HG03378 (cell line): ENCODE measurements around the gene CHST3.
"Not testable (repeated sequence)": the region's sequence is repeated elsewhere in the genome, so short reads cannot be mapped to it uniquely, and the experiment has no call there.

ENCODE experiments used
- ATAC-seq: cut with Tn5 transposase; IDR thresholded peaks from one replicate; pipeline ENCODE4 v1.9.1; 2021; ENCODE audit warnings: mild to moderate bottlenecking, moderate library complexity; ENCODE audit not compliant: unreplicated experiment

The CHST3 gene, protein sequence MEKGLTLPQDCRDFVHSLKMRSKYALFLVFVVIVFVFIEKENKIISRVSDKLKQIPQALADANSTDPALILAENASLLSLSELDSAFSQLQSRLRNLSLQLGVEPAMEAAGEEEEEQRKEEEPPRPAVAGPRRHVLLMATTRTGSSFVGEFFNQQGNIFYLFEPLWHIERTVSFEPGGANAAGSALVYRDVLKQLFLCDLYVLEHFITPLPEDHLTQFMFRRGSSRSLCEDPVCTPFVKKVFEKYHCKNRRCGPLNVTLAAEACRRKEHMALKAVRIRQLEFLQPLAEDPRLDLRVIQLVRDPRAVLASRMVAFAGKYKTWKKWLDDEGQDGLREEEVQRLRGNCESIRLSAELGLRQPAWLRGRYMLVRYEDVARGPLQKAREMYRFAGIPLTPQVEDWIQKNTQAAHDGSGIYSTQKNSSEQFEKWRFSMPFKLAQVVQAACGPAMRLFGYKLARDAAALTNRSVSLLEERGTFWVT

DNA sequence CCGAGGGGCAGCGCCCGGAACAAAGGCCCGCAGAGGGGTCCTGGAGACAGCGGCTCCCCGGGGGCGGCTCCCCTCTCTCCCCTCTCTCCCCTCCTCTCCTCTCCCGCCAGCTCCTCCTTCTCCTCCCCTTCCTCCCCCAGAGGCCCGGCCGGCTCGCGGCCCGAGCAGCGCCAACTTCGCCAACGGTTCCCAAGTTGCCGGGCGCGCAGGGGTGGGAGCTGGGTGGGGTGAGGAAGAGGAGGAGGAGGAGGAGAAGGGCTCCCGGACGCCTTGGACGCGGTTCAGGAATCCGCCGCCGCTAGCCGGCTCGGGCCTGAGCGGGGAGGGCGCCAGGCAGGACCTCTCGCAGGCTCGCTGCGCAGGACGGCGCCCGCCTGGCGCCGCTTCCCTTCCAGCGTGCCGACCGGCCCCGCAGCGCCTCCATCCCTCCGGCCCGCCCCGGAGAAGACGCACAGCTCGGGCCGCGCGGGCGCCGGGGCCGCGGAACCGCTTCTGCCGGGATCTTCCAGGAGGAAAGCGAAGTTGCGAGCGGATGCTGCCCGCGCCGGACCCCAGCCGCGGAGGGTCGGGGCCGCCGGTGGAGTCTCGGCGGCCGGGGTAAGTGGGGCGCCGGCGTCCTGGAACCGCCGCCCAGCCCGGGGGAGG, at the start of gene CHST3:
Gene CHST3 (plus strand): TSS at position 298 of the 645 bp plus-strand sequence. CDS start 41,448 bp downstream, outside the sequence.
- ATAC-seq, result no peak

DNA sequence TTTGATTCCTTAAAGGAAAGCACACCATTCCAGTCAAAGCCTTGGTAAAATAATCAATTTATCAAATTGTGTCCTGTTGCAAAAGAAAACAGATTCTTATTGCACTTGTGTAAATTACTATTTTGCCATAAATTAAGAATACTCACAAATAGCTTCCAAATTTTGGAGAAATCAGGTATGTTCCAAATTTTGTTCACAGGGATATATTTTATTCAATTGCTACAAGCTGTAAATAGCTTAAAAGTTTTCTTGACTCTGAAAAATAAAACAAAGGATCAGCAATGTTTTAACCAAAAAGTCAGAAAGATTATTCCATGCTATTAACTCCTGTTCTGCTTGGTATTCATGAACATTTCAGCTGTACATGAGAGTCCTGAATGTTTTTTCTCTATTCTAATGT, 47.4 kb upstream of the CHST3 start:
- ATAC-seq, result no peak

DNA sequence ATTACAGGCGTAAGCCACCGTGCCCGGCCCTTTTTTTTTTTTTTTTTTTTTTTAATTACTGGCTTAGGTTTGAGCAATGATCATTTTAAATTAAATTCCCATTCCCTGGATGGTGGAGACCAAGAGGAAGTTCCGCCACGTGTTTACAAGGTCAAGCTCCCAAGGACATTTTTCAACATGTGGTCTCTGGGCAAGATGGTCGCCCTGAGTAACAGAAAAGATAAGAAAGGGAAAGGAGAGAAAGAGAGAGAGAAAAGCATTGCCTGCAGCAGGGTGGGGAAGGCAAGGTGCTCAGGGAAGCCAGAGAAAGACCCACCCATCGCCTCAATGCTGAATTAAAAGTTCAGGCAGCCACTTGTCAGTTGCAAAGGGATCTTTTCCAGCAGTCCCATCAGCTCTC, 45.2 kb upstream of the CHST3 start:
- ATAC-seq, result no peak

DNA sequence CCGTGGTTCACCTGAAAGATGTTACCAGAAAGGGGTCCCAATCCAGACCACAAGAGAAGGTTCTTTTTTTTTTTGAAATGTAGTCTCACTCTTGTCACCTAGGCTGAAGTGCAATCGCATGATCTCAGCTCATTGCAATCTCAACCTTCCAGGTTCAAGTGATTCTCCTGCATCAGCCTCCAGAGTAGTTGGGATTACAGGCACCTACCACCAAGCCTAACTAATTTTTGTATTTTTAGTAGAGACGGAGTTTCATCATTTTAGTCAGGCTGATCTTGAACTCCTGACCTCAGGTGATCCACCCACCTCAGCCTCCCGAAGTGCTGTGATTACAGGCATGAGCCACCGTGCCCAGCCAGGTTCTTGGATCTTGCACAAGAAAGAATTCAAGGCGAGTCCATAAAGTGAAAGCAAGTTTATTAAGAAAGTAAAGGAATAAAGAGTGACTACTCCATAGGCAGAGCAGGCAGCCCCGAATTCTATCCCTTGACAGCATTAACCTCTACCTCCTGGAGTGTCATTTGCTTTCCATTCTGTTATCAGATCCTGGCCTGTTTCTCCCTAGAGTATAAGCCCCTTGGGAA, 44.1 kb upstream of the CHST3 start:
- ATAC-seq, result not testable (repeated sequence)

DNA sequence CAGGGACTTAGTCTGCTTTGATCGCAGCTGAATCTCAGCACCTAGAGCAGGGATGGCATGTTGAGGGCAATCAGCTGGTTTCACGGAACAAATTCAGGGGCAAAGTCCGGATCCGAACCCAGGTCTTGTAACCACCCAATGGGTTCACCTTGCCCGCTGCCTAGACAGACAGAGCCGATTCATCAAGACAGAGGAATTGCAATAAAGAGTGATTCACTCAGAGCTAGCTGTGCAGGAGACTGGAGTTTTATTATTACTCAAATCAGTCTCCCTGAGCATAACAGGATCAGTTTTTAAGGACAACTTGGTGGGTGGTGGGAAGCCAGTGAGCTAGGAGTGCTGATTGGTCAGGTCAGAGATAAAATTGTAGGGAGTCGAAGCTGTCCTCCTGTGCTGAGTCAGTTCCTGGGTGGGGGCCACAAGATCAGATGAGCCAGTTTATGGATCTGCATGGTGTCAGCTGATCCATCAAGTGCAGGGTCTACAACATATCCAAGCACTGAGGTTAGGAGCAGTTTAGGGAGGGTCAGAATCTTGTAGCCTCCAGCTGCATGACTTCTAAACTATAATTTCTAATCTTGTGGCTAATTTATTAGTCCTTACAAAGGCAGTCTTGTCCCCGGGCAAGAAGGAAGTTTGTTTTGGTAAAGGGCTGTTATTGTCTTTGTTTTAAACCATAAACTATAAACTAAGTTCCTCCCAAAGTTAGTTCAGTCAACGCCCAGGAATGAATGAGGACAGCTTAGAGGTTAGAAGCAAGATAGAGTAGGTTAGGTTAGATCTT, 43.5 kb upstream of the CHST3 start:
- no peak for ATAC-seq

DNA sequence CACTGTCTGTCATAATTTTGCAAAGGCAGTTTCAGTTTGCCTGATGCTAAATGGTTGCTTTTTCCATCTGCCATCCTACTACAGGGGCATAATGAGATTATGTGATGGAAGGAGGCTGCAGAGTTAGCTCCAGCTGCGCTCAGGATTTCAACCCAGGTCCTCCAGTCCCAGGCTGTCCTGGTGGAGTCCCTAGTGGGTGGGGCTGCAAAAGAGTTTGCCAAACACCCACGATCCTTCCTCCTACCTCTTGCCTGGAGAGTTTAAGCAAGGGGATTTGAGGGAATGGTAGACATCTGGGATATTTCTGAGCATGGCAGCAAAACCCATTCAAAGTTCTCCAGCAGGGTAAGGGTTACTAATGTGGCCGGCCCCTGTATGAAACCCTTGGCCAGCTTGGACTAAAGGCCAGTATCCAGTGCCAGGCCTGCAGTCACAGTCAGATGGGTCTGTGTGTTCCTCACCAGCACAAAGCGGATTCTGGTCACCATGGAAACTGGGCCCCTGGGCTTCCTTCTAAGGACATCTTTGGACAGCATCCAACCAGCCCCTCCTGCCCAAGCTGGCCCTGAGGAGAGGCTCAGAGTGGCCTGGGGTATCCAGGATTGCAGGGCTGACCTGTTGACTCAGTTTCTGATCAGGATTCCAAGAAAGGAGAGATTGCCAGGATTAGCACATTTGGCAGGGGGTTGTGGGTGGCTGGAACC, 42.7 kb upstream of the CHST3 start:
- no peak for ATAC-seq

DNA sequence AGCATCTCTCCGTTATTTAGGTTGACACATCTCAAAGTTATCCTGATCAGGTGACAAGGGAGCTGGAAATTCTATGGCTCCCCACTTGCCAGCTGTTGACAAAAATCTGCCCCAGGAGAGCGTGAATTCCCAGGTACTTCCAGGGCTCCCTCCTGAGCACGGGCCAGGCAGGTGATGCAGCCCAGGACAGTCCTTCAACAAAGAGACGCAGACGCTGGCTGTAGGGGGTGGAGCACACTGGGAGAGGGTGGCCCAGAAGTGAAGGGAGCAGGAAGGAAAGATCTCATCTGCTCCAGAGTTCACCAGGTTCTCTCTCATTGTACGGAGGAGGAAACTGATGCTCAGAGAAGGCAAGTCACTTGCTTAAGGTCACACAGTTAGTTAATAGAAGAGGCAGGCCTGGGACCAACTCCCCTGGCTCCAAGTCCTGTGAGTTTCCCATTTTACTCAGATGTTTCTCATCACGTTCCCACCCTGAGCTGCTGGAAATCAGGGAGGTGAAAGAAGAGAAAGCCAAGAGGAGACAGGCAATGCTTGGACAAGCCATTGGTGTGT, 41.0 kb upstream of the CHST3 start:
- no peak for ATAC-seq

DNA sequence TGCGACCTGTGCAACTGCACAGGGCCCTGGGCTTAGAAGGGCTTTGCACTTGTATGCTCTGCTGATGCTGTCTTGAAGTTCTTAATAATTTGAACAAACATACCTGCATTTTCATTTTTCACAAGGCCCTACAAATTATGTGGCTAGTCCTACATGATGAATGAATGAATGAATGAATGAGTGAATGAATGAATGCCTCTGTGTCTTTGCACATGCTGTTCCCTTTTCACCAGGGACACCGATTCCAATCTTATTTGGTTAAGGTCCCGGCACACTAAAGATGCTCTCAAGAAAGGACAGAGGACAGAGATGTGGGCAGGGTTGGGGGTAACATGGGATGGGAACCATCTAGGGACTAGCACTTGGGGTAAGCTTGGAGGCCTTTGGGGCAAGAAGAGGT, 39.4 kb upstream of the CHST3 start:
- ATAC-seq, result no peak

DNA sequence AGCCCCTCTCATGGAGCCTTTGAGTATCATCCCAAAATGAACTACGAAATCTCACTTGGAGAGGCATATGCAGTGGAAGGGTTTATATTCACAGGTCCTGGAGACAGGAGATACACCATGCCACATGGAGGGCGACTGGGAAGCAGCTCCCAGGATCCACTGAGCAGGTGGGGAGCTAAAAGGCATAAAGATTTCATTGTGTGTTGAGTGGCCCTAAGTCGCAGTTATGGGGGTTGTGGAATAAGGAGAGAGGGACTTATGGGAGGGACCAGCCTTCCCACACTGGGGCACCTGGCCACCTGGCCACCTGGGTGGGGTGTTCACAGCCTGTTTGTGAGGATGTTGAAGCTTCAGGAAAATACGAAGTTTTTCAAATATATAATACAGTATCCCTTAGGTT, 37.0 kb upstream of the CHST3 start:
- no peak for ATAC-seq

DNA sequence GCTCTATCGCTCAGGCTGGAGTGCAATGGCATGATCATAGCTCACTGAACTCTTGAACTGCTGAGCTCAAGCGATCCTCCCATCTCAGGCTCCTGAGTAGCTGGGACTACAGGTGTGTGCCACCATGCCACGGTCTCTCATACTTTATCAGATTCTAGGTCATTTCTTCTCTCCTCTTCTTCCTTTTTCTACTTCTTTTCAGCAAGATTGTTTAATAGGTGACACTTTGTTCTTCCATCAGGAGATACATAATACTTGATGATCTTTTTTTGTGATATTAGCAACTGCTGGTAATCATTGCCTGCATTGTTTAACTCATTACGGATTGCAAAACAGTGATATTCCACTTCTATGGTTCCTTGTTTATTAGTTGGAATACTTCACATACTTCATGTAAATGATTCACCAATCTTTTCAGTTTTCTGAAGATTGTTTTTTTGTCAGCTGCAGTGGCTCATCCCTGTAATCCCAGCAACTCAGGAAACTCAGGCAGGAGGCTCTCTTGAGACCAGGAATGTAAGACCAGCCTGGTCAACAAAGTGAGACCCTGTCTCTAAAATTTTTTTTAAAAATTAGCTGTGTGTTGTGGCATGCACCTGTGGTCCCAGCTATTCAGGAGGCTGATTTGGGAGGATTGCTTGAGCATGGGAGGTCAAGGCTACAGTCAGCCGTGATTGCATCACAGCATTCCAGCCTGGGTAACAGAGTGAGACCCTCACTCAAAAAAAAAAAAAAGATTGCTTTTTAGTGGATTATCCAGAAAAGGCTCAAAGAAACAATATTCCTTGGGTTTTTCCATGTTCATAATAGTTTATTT, 36.2 kb upstream of the CHST3 start:
- ATAC-seq, result no peak

DNA sequence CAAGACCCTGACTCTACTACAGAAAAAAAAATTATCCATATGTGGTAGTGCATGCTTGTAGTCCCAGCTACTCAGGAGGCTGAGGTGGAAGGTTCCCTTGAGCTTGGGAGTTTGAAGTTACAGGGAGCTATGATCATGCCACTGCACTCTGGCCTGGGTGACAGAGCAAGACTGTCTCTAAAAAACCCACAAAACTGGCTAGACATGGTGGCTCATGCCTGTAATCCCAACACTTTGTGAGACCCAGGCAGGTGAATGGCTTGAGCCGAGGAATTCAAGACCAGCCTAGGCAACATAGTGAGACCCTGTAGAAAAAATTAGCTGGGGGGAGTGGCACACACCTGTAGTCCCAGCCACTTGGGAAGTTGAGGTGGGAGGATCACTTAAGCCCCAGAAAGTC, 32.9 kb upstream of the CHST3 start:
- ATAC-seq, result no peak

DNA sequence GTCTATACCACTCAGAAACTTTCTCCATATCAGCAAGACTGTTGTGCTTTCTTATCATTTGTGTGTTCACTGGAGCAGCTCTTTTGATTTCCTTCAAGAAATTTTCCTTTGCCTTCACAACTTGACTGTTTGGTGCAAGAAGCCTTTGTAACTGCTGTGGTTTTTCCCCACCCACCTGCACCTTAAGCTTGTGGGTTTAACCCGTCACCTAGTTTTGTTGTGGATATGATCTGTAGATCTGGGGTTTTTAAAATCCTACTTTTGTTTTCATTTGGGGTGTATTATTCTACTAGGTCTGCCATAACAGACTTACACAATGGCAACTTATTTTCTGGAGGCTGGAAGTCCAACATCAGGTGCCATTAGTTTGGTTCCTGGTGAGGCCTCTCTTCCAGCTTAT, 30.5 kb upstream of the CHST3 start:
- ATAC-seq, result no peak

DNA sequence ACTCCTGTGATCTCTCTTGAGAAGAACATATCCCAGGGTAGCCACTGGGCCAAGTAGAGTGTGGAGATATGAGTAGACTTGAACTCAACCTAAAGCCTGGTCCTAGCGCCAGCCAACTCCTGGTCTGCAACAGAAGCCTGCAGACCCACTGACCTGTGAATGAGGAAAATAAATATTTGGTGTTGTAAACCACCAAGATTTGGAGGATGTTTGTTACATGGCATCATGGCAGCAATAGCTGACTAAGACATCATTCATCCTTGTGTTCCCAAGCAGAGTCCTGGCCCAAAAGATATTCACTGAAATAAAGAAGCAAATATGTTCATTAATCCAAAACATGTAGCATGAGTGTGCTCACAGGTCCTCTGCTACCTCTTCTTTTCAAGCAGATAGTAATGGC, 26.0 kb upstream of the CHST3 start:
- ATAC-seq, result no peak

DNA sequence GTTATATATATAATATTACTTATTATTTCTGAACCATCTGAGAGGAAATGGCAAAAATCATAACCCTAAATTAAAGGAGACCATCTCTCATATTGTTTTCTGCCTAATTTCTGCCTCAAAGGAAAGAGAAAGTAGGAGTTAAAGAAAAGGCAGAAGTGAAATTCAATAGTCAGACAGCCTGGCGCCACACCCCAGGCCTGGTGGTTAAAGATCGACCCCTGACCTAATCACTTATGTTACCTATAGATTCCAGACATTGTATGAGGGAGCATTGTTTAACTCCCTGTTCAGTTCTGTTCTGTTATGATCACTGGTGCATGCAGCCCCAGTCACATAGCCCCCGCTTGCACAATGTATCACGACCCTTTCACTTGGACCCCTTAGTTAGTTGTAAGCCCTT, 24.9 kb upstream of the CHST3 start:
- no peak for ATAC-seq

DNA sequence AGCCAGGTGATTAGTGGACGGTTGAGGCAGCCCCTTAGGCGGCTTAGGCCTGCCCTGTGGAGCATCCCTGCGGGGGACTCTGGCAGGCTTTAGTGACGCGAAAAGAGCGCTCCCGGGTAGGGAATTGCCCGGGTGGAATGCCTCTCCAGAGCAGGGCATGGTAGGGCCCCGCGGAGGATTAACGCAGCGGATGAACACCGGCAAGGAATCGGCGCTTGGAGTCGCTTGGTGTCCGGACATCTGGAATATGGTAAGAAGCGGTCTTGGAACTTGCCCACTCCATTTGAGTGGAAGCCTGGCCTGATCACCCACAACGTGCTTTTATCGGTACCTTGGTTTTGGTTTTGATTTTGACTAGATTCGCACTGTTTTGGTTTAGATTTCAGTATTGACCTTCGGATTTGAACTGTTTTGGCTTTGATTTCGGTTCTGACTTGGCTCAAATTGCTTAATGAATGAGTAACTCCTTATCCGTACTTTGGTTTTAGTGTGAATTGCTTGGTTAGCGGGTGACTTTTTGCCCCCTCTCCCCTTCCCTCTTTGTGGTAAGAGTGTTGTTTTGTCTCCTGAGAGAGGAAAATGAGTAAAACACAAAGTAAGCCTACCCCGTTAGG, 24.2 kb upstream of the CHST3 start:
- ATAC-seq, result no peak

DNA sequence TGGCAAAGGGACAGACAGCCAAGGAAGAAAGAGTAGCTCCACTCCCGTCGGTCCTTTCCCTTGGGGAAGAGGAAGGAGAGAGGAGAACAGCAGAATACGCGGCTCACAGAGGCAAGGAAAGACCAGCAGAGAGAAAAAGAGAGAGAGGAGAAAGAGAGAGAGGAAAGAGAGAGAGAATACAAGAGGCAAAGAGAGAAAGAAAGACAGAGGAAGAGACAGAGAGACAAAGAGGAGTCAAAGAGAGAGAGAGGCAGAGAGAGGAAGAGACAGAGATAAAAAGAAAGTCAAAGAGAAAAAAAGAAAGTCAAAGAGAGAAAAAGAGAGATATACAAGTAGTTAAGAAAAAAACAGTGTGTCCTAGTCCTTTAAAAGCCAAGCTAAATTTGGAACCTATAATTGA, 23.4 kb upstream of the CHST3 start:
- no peak for ATAC-seq

DNA sequence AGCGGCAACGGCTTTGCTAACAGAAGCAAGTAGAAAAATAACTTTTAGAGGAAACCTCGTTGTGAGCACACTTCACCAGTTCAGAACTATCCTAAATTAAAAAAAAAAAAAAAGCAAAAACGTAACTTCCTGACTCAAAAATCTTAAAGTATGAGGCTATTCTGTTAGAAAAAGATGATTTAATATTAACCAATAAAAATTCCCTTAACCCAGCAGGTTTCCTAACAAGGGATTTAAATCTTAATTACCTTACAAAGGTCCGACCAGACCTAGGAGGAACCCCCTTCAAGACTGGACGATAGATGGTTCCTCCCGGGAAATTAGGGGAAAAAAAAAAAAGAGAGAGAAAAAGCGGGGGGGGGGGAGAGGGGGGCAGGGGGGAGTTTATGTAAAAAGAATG, 22.9 kb upstream of the CHST3 start:
- no peak for ATAC-seq

DNA sequence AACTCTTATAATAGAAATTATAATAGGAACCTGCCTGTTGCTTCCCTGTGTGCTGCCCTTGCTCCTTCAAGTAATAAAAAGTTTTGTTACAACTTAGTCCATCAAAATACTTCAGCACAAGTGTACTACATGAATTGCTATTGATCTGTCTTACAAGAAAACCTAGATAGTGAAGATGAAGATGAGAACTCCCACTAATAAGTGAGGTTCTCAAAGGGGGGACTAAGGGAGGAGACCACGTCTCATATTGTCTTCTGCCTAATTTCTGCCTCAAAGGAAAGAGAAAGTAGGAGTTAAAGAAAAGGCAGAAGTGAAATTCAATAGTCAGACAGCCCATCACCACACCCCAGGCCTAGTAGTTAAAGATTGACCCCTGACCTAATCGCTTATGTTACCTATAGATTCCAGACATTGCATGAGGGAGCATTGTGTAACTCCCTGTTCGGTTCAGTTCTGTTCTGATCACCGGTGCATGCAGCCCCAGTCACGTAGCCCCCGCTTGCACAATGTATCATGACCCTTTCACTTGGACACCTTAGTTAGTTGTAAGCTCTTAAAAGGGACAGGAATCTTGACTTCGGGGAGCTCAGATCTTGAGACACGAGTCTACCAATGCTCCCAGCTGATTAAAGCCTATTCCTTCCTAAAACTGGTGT, 18.2 kb upstream of the CHST3 start:
- no peak for ATAC-seq

DNA sequence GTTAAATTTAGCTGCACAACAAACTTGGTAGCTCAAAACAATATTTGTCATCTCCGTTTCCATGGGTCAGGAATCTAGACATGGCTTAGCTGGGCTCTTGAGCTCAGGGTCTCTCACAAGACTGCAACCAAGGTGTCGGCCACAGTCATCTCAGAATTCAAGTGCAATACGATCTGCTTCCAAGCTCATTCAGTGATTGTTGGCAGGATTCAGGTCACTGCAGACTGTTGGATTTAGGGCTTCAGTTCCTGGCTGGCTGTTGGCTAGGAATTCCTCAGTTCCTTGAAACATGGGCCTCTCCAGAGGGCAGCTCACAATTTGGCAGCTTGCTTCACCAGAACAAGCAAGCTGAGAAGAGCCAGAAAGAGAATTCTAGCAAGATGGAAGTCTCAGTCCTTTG, 17.5 kb upstream of the CHST3 start:
- no peak for ATAC-seq
